ENCODE measurements around the gene TRAM2. TPM values are rescaled to one million over a fixed set of nuclear protein-coding genes. Genes with fewer than 3 reads are reported as not detected.
A peak's percentile ranks its signal among the peaks of the same experiment; 100 is the strongest.

The TRAM2 gene
- total RNA-seq, 1 donor from 2014 or later = 159 TPM

- Mint-ChIP-seq H3K9me3 (ENCODE audit: low read depth) (no peaks in the 10 kb centered on the region), H3K36me3 (ENCODE audit: low read depth) (peaks cover 11% of the 10 kb centered on the region), H3K27ac (ENCODE audit: unreplicated experiment) (peak overlapping the region; percentile 95), H3K4me1 (ENCODE audit: low read depth) (peaks cover 89% of the 10 kb centered on the region), H3K27me3 (ENCODE audit: low read depth) (no peaks in the 10 kb centered on the region), H3K4me3 (ENCODE audit: unreplicated experiment) (peak overlapping the region; percentile 44)
- no peak for DNase-seq (ENCODE audit: low spot score)
- peak; percentile 17 for TF ChIP-seq CTCF (IDR thresholded peaks at IDR 0.05)
Observed at GRCh38 chr6:52538901-52539354, 37.9 kb downstream of the TRAM2 start.

GRCh38 chr6:52538252-52538900 lies 38.5 kb downstream of the TRAM2 start:
- Mint-ChIP-seq H3K4me1 (ENCODE audit: low read depth) (peaks cover 85% of the 10 kb centered on the region), H3K4me3 (ENCODE audit: unreplicated experiment) (peak overlapping the region; percentile 44), H3K9me3 (ENCODE audit: low read depth) (no peaks in the 10 kb centered on the region), H3K27me3 (ENCODE audit: low read depth) (no peaks in the 10 kb centered on the region), H3K27ac (ENCODE audit: unreplicated experiment) (peak overlapping the region; percentile 95), H3K36me3 (ENCODE audit: low read depth) (peaks cover 15% of the 10 kb centered on the region)
- no peak for TF ChIP-seq CTCF (IDR thresholded peaks at IDR 0.05)
- no peak for DNase-seq (ENCODE audit: low spot score)

GRCh38 chr6:52537001-52537753 lies 39.7 kb downstream of the TRAM2 start:
- no peak for TF ChIP-seq CTCF (IDR thresholded peaks at IDR 0.05)
- Mint-ChIP-seq H3K27ac (ENCODE audit: unreplicated experiment) (peak overlapping the region; percentile 95), H3K4me1 (ENCODE audit: low read depth) (peaks cover 83% of the 10 kb centered on the region), H3K4me3 (ENCODE audit: unreplicated experiment) (no peak overlapping the region), H3K9me3 (ENCODE audit: low read depth) (no peaks in the 10 kb centered on the region), H3K36me3 (ENCODE audit: low read depth) (peaks cover 16% of the 10 kb centered on the region), H3K27me3 (ENCODE audit: low read depth) (no peaks in the 10 kb centered on the region)
- no peak for DNase-seq (ENCODE audit: low spot score)

- no peaks in the 10 kb centered on the region for H3K27me3 Mint-ChIP-seq (ENCODE audit: low read depth)
- peak overlapping the region; percentile 95 for H3K27ac Mint-ChIP-seq (ENCODE audit: unreplicated experiment)
- peaks cover 83% of the 10 kb centered on the region for H3K4me1 Mint-ChIP-seq (ENCODE audit: low read depth)
- peaks cover 16% of the 10 kb centered on the region for H3K36me3 Mint-ChIP-seq (ENCODE audit: low read depth)
- no peak for DNase-seq (ENCODE audit: low spot score)
- no peak overlapping the region for H3K4me3 Mint-ChIP-seq (ENCODE audit: unreplicated experiment)
- no peaks in the 10 kb centered on the region for H3K9me3 Mint-ChIP-seq (ENCODE audit: low read depth)
- TF ChIP-seq CTCF (IDR thresholded peaks at IDR 0.05) = peak; percentile 15
Observed at GRCh38 chr6:52536424-52536916, 40.4 kb downstream of the TRAM2 start.

- Mint-ChIP-seq H3K4me1 (ENCODE audit: low read depth) (peaks cover 83% of the 10 kb centered on the region), H3K36me3 (ENCODE audit: low read depth) (peaks cover 16% of the 10 kb centered on the region), H3K27ac (ENCODE audit: unreplicated experiment) (no peak overlapping the region), H3K9me3 (ENCODE audit: low read depth) (no peaks in the 10 kb centered on the region), H3K27me3 (ENCODE audit: low read depth) (no peaks in the 10 kb centered on the region), H3K4me3 (ENCODE audit: unreplicated experiment) (no peak overlapping the region)
- no peak for DNase-seq (ENCODE audit: low spot score)
- no peak for TF ChIP-seq CTCF (IDR thresholded peaks at IDR 0.05)
Observed at GRCh38 chr6:52535711-52536423, 41.0 kb downstream of the TRAM2 start.
